SK-N-SH (cell line): ENCODE measurements around the gene LRRN4CL. TPM values are rescaled to one million over a fixed set of nuclear protein-coding genes. Genes with fewer than 3 reads are reported as not detected.

ENCODE experiments used
- CTCF ChIA-PET: fragments of 300-600, 350-600 bp; formaldehyde crosslinking; extraction: SDS; loops from one replicate; lab custom pipeline; 2021; lab: Yijun Ruan, JAX
- POLR2A ChIA-PET: fragments of 350-600 bp; sonication (Branson Sonifier 250); formaldehyde crosslinking; extraction: SDS; loops from one replicate; lab custom pipeline; 2020; ENCODE audit warnings: antibody characterized with exemption, inconsistent platforms; lab: Yijun Ruan, JAX
- DNase-seq: peaks from one replicate; pipeline ENCODE4 v3.0.0; 2012
- H2AFZ ChIP-seq: fragments of 200-600 bp; sonication (generic); 2 replicates; pipeline ENCODE4 v1.8.1; 2016; ENCODE audit warnings: antibody characterized with exemption, mild to moderate bottlenecking, low read depth
- H3F3A ChIP-seq: fragments of 200-600 bp; sonication (generic); replicated peaks from 2 replicates; pipeline ENCODE3; 2016; ENCODE audit warnings: antibody characterized with exemption, mild to moderate bottlenecking; ENCODE audit not compliant: insufficient read depth
- H3K27ac ChIP-seq, 2 experiments: fragments of 200-500 bp in 1 of 2; fragments of 200-600 bp in 1 of 2; sonication (Bioruptor generic) in 1 of 2; sonication (generic), shearing (Covaris generic) in 1 of 2; 2 replicates each; pipeline versions ENCODE4 v1.5.1 to v1.6.1; 2014 to 2016; ENCODE audit warnings: low read depth in 2 of 2, inconsistent platforms in 1 of 2, low read length in 1 of 2, mild to moderate bottlenecking in 1 of 2, mixed read lengths in 1 of 2
- H3K27me3 ChIP-seq: fragments of 200-600 bp; sonication (generic), shearing (Covaris generic); 2 replicates; pipeline ENCODE4 v1.6.1; 2016; ENCODE audit warnings: mixed run types; ENCODE audit not compliant: insufficient read depth
- H3K36me3 ChIP-seq, 2 experiments: fragments of 200-500 bp in 1 of 2; fragments of 200-600 bp in 1 of 2; sonication (Bioruptor generic) in 1 of 2; sonication (generic) in 1 of 2; replicated peaks in 1 of 2; 2 replicates each; pipeline versions ENCODE3 to v1.5.1; 2014 to 2016; ENCODE audit warnings: low read length in 1 of 2, mild to moderate bottlenecking in 1 of 2; ENCODE audit not compliant: insufficient read depth in 2 of 2, control insufficient read depth in 1 of 2
- H3K4me1 ChIP-seq, 2 experiments: fragments of 200-500 bp in 1 of 2; fragments of 200-600 bp in 1 of 2; sonication (Bioruptor generic) in 1 of 2; sonication (generic), shearing (Covaris generic) in 1 of 2; 2 replicates each; pipeline versions ENCODE4 v1.5.1 to v1.6.1; 2014 to 2016; ENCODE audit warnings: low read depth in 1 of 2, low read length in 1 of 2, mixed run types in 1 of 2; ENCODE audit not compliant: insufficient read depth in 2 of 2, control insufficient read depth in 1 of 2
- H3K4me2 ChIP-seq: fragments of 200-600 bp; sonication (generic), shearing (Covaris generic); 2 replicates; pipeline ENCODE4 v1.6.1; 2017; ENCODE audit warnings: mixed run types
- H3K4me3 ChIP-seq, 2 experiments: fragments of 200-500 bp in 1 of 2; fragments of 200-600 bp in 1 of 2; sonication (Bioruptor generic) in 1 of 2; sonication (generic), shearing (Covaris generic) in 1 of 2; 2 replicates each; pipeline versions ENCODE4 v1.5.1 to v1.8.1; 2014 to 2016; ENCODE audit warnings: low read depth in 2 of 2, inconsistent platforms in 1 of 2, low read length in 1 of 2, mild to moderate bottlenecking in 1 of 2, mixed read lengths in 1 of 2, moderate library complexity in 1 of 2
- H3K79me2 ChIP-seq: fragments of 200-600 bp; sonication (generic); 2 replicates; pipeline ENCODE4 v1.8.1; 2017; ENCODE audit warnings: mild to moderate bottlenecking; ENCODE audit not compliant: insufficient read depth
- H3K9ac ChIP-seq: fragments of 200-600 bp; sonication (generic); 2 replicates; pipeline ENCODE4 v1.6.1; 2017; ENCODE audit warnings: mixed run types
- H3K9me2 ChIP-seq: fragments of 200-600 bp; sonication (generic); 2 replicates; pipeline ENCODE4 v1.6.1; 2017; ENCODE audit warnings: mixed run types
- H3K9me3 ChIP-seq: fragments of 200-600 bp; sonication (generic); 2 replicates; pipeline ENCODE4 v1.6.1; 2017; ENCODE audit warnings: mixed run types, mild to moderate bottlenecking, moderate library complexity
- H4K20me1 ChIP-seq: fragments of 200-600 bp; sonication (generic); 2 replicates; pipeline ENCODE4 v1.6.1; 2017; ENCODE audit warnings: mild to moderate bottlenecking, mixed run types; ENCODE audit not compliant: insufficient read depth
- FOSL2 ChIP-seq: IDR thresholded peaks from 2 replicates; pipeline ENCODE4 v1.4.0; 2012; ENCODE audit warnings: low read depth, mild to moderate bottlenecking, moderate library complexity, borderline replicate concordance
- GABPA ChIP-seq: IDR thresholded peaks from 2 replicates; pipeline ENCODE4 v1.4.0; 2012; ENCODE audit warnings: low read depth, mild to moderate bottlenecking
- GATA2 ChIP-seq: sonication (generic); formaldehyde crosslinking; IDR thresholded peaks from 2 replicates; pipeline ENCODE4 v1.5.0; 2020; ENCODE audit warnings: mild to moderate bottlenecking, missing genetic modification reagents
- NFIC ChIP-seq: IDR thresholded peaks from 2 replicates; pipeline ENCODE4 v1.4.0; 2012; ENCODE audit warnings: borderline replicate concordance
- NRF1 ChIP-seq: IDR thresholded peaks from 2 replicates; pipeline ENCODE4 v1.6.1; 2012; ENCODE audit warnings: low read depth, mild to moderate bottlenecking, low read length
- RCOR1 ChIP-seq: fragments of 150-350 bp; IDR thresholded peaks from 2 replicates; pipeline ENCODE4 v1.6.1; 2017; ENCODE audit warnings: antibody characterized with exemption, low read length
- RXRA ChIP-seq: IDR thresholded peaks from 2 replicates; pipeline ENCODE4 v1.4.0; 2012; ENCODE audit warnings: low read depth, mild to moderate bottlenecking, borderline replicate concordance
- TAF1 ChIP-seq: IDR thresholded peaks from 2 replicates; pipeline ENCODE4 v1.6.1; 2012; ENCODE audit warnings: low read depth, mild to moderate bottlenecking, low read length, moderate library complexity, borderline replicate concordance
- TCF12 ChIP-seq: IDR thresholded peaks from 2 replicates; pipeline ENCODE4 v1.4.0; 2012
- WGBS: methylation state at CpG from one replicate; pipeline ENCODE4 v1.1.6; 2017; ENCODE audit warnings: low lambda C conversion rate; 5-methylcytosine and 5-hydroxymethylcytosine counted together
- polyA plus RNA-seq, 3 experiments: library from polyadenylated mRNA; depleted of rRNA; stranded (reverse); fragments of >200 nt; gene quantifications; 2 replicates each; pipeline ENCODE4 v1.2.3, GENCODE V29; 2012
- TF ChIP-seq, protein P1 (sequence below): IDR thresholded peaks from 2 replicates; pipeline ENCODE4; 2012
- TF ChIP-seq, protein P2 (sequence below): IDR thresholded peaks from 2 replicates; pipeline ENCODE4 v1.4.0; 2012; ENCODE audit warnings: low read depth
- TF ChIP-seq, protein P3 (sequence below): fragments of 200-600 bp; sonication (generic); IDR thresholded peaks from 2 replicates; pipeline ENCODE4 v1.6.1; 2017; ENCODE audit warnings: antibody characterized with exemption, mild to moderate bottlenecking, moderate library complexity

The LRRN4CL gene
- polyA plus RNA-seq, 1 of the 3 experiments (the other 2 are of a cell fraction): 0.08 TPM

DNA sequence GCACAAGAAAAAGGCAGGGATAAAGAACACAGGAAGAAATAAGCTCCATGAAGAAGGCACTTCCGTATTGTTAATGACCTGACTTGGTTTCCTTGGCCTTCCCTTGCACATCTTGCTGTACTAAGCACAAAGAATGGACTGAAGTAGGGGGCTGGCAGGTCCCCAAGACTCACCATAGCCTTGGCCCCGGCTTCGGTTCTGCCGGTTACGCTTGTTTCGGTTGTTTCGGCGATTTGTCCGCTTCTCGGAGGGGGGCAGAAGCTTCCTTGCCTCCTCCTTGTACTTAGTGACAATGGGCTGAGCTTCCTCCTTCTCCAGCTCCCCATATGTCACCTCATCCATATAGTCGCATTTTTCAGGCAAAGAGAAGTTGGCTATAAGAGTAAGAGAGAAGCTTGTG, 27.5 kb upstream of the LRRN4CL start:
- CTCF ChIA-PET: interaction anchor here (1.6 to 2.0 kb wide), 3 partner anchors 11 to 70 kb away, joined by 3 to 5 read pairs (median 4); partner anchors contain the start of genes HNRNPUL2 and TTC9C

DNA sequence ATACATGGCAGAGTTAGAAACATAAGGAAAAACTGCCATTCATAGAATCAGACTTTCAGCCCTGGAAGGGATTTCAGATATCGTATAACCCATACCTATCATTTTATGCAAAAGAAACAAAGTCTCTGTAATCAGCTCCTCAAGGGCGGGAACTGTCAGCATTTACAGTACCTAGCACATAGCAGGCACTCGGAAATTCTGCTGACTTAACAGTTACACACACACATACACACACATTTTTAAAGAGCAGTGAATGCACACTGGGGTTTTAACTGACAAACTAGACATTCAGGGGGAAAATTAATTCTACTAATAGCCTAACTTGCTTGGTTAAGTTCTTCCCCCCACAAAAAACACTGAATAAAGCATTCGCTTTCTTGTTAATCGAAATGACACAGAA, 26.9 kb upstream of the LRRN4CL start:
- no peak overlapping the region for H3K9ac ChIP-seq
- WGBS: 92% methylated on average over 5 of the region's 5 CpGs
- H2AFZ ChIP-seq: no peak overlapping the region
- TF ChIP-seq FOSL2 (no peak), TAF1 (no peak), NFIC (no peak), TCF12 (no peak)
- TF ChIP-seq, protein P1, sequence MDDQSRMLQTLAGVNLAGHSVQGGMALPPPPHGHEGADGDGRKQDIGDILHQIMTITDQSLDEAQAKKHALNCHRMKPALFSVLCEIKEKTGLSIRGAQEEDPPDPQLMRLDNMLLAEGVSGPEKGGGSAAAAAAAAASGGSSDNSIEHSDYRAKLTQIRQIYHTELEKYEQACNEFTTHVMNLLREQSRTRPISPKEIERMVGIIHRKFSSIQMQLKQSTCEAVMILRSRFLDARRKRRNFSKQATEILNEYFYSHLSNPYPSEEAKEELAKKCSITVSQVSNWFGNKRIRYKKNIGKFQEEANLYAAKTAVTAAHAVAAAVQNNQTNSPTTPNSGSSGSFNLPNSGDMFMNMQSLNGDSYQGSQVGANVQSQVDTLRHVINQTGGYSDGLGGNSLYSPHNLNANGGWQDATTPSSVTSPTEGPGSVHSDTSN: no peak
- H3K4me1 ChIP-seq: no peaks in the 10 kb centered on the region; a peak in 1 of 4 replicates
- no peaks in the 10 kb centered on the region for H3K9me2 ChIP-seq
- H3K4me3 ChIP-seq: no peak overlapping the region
- no peak for DNase-seq
- ChIA-PET POLR2A (no interaction called here), CTCF (interaction anchor here (0.6 to 2.0 kb wide), 4 partner anchors 12 to 128 kb away, joined by 3 to 5 read pairs (median 4); partner anchors contain the start of genes HNRNPUL2 and TTC9C)
- H3K9me3 ChIP-seq: no peaks in the 10 kb centered on the region
- H3K4me2 ChIP-seq: no peak overlapping the region
- peaks cover 76 to 89% of the 10 kb centered on the region in 2 experiments for H3K36me3 ChIP-seq
- no peaks in the 10 kb centered on the region for H3K27me3 ChIP-seq
- H3K27ac ChIP-seq: no peak overlapping the region
- H4K20me1 ChIP-seq: no peaks in the 10 kb centered on the region
- peaks cover 55% of the 10 kb centered on the region for H3F3A ChIP-seq
- H3K79me2 ChIP-seq: peaks cover 62% of the 10 kb centered on the region

More for the DNA sequence above, 27.5 kb upstream of the LRRN4CL start:
- no peak for DNase-seq
- H3K9me3 ChIP-seq: no peaks in the 10 kb centered on the region
- no peaks in the 10 kb centered on the region for H3K9me2 ChIP-seq
- peaks cover 50% of the 10 kb centered on the region for H3F3A ChIP-seq
- no peaks in the 10 kb centered on the region for H4K20me1 ChIP-seq
- TF ChIP-seq NFIC (no peak), NRF1 (no peak), GABPA (no peak), RXRA (no peak), TAF1 (no peak), GATA2 (CRISPR knock-in tag) (no peak), RCOR1 (no peak)
- TF ChIP-seq, protein P2, sequence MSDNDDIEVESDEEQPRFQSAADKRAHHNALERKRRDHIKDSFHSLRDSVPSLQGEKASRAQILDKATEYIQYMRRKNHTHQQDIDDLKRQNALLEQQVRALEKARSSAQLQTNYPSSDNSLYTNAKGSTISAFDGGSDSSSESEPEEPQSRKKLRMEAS: no peak
- TF ChIP-seq, protein P3, sequence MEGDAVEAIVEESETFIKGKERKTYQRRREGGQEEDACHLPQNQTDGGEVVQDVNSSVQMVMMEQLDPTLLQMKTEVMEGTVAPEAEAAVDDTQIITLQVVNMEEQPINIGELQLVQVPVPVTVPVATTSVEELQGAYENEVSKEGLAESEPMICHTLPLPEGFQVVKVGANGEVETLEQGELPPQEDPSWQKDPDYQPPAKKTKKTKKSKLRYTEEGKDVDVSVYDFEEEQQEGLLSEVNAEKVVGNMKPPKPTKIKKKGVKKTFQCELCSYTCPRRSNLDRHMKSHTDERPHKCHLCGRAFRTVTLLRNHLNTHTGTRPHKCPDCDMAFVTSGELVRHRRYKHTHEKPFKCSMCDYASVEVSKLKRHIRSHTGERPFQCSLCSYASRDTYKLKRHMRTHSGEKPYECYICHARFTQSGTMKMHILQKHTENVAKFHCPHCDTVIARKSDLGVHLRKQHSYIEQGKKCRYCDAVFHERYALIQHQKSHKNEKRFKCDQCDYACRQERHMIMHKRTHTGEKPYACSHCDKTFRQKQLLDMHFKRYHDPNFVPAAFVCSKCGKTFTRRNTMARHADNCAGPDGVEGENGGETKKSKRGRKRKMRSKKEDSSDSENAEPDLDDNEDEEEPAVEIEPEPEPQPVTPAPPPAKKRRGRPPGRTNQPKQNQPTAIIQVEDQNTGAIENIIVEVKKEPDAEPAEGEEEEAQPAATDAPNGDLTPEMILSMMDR: no peak
- TF ChIP-seq, all 33 proteins: peak for 0
- no peak overlapping the region for H2AFZ ChIP-seq
- no peak overlapping the region for H3K4me3 ChIP-seq
- H3K4me2 ChIP-seq: no peak overlapping the region
- peaks cover 68% of the 10 kb centered on the region for H3K79me2 ChIP-seq
- H3K27me3 ChIP-seq: no peaks in the 10 kb centered on the region
- H3K9ac ChIP-seq: no peak overlapping the region
- H3K36me3 ChIP-seq: peaks cover 77 to 90% of the 10 kb centered on the region in 2 experiments
- no peaks in the 10 kb centered on the region; a peak in 1 of 4 replicates for H3K4me1 ChIP-seq
- POLR2A ChIA-PET: no interaction called here
- no peak overlapping the region for H3K27ac ChIP-seq
- 96% methylated on average over 11 of the region's 11 CpGs for WGBS
